G401.6 (cell line): ENCODE measurements around the gene ZNF627.
"Not testable (repeated sequence)": the region's sequence is repeated elsewhere in the genome, so short reads cannot be mapped to it uniquely, and the experiment has no call there.

ENCODE experiments used
- FAIRE-seq: peaks from 2 replicates; lab custom pipeline; 2012; peaks lifted over from hg19 to GRCh38; lab: Jason Lieb, UNC

The ZNF627 gene

DNA sequence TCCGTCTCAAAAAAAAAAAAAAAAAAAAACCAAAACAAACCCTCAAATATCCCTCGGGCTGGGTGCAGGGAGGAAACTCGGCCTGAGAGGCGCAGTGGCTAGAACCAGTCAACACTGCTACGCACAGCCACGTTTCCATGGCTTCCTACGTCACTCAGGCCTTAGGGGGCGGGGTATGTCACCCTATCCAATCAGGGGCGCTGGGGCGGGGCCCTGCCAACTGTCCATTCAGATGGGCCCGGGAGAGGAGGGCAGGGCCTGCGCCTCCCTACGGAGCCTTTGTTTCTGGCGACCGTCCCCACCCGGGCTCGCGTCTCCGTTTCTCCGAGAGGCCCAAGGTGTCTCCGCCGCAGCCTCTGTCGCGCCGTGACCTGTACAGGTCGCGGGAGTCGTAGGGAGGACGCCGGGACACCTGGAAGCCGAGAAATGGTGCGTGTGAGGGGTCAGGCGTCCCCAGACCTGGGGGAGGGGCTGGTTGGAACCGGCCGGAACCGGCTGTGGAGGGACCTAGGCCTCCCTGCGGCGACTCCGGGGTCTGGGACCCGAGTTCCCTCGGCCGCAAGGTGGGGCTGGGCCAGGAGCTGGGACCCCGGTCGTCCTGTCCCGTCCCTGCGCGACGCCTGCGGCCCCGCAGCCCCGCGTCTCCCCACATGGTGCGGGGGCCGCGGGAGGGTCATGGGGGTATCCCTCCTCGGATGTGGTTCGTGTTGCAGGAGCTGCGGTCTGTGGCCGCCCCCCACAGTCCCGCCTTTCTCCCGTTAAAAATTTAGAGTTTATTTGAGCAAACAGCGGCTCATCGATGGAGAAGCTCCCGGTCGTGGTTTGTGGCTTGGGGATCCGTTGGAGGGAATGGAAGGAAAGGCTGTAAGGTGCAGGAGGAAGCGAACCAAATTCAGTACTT lies at the start of gene ZNF627:
Gene ZNF627 (plus strand): TSS at position 282 of the 901 bp plus-strand sequence. CDS start 145 bp downstream, at position 427.
- peak; percentile 96 for FAIRE-seq

DNA sequence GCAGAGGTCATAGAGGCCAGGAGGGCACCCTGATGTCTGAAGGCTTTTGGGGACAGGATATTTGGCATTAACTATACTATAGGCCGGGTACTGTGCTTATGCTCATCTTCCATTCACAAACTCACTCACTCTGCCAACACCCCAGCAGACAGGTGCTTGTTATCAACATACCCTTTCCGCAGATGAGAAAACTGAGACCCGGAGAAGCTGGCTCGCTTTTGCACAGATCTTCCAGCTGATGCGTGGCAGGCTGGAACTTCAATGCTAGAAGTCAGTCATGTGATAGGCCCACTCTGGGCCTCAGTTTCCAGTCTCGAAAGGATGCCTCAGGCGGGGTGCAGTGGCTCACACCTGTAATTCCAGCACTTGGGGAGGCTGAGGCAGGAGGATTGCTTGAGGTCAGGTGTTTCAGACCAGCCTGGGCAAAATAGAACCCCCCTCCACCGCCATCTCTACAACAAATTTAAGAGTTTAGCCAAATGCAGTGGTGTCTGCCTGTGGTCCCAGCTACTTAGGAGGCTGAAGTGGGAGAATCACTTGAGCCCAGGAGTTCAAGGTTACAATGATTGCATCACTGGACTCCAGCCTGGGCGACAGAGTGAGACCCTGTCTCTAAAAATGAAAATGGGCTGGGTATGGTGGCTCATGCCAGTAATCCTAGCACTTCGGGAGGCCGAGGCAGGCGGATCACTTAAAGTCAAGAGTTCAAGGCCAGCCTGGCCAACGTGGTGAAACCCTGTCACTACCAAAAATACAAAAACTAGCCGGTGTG lies 49.2 kb upstream of the ZNF627 start:
- FAIRE-seq, result no peak

DNA sequence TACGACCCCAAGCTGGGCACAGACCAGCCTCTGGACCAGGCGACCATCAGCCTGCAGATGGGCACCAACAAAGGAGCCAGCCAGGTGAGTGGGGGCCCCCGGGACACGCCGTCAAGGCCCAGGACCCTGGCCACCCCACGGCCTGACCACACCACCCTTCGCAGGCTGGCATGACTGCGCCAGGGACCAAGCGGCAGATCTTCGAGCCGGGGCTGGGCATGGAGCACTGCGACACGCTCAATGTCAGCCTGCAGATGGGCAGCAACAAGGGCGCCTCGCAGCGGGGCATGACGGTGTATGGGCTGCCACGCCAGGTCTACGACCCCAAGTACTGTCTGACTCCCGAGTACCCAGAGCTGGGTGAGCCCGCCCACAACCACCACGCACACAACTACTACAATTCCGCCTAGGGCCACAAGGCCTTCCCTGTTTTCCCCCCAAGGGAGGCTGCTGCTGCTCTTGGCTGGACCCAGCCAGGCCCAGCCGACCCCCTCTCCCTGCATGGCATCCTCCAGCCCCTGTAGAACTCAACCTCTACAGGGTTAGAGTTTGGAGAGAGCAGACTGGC lies 47.8 kb upstream of the ZNF627 start:
- FAIRE-seq, result no peak

DNA sequence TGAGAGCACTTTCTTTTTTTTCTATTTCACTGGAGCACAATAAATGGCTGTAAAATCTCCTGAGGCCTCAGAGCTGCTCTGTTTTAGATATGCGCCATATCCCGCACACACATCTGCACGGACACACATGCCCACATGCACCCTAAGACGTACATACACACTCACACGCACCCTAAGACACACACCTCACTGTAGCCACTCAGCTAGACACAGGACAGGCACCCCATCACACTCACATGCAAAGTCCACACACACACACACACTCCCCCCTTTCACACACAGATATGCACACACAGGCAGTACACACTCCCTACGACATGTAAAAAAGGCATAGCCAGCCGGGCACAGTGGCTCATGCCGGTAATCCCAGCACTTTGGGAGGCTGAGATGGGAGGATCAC lies 47.0 kb upstream of the ZNF627 start:
- FAIRE-seq, result no peak

DNA sequence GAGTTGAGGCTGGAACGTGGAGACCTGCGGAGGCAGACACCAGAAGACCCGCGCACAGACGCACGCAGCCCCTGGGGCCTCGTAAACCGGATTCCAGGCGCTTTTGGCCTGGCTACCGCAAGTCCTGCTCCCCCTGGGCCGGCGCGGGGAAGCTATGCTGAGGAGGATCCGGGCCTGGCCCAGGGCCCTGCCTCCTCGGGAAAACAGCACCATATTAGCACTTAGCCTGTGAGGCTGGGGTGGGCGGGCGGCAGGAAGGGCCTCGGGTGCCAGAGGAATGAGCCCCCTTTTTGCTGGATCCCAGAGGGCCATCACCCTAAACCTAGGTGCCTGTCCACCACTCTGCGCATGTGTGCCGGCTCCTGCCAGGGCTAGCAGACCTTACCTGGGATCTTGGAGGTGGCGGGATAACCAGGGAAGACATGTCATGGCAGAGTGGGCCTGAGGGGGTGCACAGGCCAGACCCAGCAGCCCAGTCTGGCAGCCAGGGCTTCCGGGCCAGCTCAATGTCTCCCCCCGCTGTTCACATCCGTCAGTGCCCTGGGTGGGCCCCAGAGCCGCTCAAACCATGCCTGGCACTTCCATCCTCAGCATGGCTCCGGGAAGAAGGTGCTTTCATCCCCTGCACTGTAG lies 45.6 kb upstream of the ZNF627 start:
- no peak for FAIRE-seq

DNA sequence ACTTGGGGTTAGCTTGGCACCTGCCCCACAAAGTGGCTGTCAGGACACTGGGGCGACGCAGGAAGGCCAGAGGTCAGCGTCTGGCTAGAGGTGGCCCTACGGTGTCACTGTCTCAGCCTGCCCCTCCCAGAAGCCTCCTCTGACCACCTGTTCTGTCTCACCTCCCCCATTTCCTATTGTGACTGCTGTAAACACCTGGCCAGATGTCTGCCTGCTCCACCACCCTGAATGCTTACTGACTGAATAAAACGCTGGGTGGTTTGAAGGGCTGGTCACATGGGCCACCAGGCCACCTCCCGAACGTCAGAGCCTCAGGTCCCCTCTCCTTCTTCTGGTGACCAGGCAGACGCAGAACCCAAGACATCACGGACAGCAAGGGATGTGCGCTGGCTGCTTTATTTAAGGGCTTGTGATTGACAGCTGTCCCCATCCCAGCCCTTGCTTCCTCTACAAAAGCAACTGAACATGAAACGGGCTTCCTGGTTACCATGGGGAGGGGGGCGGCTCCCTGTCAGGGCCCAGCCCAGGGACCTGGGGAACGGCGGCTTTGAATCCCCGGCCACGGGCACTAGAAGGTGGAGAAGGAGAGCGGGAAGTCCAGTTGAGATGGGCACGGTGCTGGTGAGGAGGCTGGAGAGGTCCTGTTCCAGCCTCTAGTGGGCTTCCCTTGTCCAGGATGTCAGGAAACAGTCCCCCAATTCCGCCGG lies 44.5 kb upstream of the ZNF627 start:
- no peak for FAIRE-seq

DNA sequence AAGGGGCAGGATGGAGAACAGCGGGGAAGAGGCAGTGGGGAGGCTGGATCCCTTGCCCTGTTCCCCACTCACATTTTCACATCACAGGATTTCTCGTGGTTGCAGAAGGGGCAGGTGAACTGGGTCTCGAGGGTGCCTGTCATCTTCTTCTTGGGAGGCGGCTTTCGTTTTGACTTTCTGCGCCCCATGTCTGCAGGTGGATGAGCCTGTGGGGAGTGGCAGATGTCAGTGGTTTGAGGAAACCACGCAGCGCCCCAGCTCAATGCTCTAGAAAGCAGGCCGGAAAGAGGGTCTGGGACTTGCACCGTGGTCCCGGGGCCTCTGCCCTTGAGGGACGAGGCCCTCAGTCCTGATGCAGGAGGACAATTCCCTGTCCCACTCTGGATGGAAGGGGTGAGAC lies 43.1 kb upstream of the ZNF627 start:
- no peak for FAIRE-seq

DNA sequence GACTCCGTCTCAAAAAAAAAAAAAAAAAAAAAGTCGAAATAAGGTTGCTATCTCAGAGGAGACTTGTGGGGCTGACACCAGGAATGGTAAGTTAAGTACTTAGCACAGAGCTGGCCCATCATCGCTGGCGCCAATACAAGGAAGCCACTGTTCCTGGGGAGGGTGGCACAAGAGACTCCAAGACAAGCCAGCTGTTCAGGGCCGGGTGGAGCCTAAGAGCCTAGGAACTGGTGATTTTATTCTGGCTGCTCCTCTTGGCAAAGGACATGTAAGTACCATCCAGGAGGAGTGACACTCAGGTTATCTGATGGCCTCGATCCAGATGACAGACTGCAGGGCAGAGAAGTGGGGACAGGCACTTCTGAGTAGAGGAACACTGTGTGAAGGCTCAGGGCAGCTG lies 42.0 kb upstream of the ZNF627 start:
- no peak for FAIRE-seq

DNA sequence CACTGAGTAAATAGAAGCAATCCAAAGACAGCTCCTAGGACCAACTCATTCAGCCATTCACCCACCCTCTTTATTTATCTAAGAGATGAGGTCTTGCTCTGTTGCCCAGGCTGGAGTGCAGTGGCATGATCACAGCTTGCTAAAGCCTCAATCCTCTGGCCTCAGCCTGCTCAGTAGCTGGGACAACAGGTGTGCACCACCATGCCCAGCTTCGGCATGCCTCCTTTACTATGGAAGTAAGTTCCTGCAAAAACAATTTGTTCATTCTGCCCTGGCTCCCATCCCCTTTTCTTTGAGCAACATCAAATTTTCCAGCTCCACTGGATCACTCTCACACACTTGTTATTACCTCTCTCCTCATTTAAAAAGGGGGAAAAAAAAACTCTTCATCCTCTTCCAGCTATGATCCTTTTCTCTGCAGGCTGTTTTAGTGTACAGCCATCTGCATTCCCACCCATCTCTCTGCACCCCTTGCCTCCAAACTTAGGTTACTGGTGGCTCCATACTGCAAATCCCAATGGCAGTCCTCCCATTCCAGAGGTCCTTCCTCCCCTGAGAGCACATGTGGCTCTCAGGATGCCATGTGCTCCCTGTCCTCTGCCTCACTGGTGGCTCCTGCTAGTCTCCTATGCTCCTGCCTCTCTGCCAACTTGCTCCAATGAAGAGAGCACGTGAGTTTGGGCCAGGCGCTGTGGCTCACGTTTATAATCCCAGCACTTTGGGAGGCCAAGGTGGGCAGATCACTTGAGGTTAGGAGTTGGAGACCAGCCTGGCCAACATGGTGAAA lies 40.5 kb upstream of the ZNF627 start:
- FAIRE-seq, result no peak

DNA sequence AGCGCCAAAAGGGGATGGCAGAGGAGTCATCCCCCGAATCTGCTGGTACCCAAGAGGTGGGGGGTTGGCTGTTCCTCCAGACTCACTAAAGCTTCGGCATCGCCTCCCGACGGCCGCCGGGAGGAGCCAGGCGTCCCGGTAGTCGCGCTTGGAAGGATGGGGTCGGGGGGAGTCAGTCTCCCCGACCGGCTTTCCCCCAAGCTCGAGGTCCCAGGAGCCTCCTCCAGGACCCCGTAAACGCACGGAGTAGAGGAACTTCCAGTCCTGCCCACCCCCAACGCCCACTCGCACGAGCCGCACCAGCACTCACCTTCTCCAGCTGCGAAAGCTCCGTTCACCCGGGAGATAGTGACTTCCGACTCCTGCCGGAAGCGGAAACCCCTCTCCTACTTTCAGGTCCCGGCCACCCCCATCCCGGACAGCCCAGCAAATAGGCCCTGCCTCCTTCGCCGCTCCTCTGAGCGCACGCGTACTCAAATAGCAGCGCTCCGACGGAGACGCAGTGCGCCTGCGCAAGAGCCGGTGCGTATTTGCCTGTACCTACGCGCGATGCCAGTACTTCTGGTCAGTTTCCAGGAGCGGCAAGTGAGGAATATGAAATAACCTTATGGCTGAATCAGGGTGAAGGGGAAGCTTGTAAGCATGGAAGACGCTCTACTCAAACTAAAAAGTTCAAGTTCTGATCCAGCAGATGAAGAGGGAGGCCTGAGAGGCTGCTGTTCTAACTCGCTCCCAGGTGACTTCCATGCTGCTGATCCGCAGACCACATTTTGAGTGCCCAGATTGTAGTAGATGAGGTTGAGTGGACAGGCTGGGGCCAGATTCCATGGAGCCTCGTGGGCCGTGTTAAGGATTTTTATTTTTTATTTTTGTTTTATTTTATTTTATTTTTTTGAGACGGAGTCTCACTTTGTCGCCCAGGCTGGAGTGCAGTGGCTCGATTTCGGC lies 38.1 kb upstream of the ZNF627 start, which contains the start of gene ELOF1:
Gene ELOF1 (minus strand): TSS at position 350 of the 948 bp plus-strand sequence. CDS start 4,883 bp downstream, outside the sequence.
- FAIRE-seq, result peak; percentile 94

DNA sequence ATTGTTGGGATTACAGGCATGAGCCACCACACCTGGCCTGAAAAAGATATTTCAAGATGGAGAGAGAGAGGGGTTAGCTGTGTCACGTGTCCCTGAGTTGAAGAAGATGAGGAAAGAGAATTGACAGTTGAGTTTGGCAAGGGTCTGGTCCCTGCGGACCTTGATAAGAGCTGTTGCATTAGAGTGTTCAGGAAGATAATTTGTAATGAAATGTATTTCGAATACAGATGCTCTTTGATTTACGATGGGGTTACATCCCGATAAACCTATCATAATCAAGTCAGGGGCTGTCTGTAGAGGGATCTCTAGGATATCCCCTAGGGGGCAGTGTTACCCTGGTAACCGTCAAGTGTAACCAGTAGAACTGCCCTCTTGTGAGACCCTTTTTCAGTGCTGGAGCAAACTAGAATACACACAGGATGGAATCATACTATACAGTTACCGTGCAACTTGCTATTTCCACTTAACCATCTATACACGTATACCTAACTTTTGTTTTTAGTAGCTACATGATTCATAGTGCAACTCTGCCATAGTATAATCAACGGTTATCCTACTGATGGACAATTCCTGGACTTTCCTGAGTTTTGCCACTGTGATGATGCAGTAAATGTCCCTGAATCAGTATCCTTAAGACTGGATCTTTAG lies 36.8 kb upstream of the ZNF627 start:
- peak; percentile 25 for FAIRE-seq

DNA sequence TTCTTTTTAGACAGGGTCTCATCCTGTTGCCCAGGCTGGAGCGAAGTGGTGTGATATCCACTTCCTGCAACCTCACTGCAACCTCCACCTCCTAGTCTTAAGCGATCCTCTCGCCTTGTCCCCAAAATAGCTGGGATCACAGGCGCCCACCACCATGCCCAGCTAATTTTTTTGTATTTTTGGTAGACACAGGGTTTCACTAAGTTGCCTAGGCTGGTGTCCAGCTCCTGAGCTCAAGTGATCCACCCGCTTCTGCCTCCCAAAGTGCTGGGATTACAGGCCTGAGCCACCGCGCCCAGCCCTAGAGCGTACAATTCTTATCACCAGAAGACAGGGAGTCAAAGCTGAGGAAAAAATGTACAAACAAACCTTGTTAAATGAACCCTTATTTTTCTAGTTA lies 33.8 kb upstream of the ZNF627 start:
- FAIRE-seq, result no peak

DNA sequence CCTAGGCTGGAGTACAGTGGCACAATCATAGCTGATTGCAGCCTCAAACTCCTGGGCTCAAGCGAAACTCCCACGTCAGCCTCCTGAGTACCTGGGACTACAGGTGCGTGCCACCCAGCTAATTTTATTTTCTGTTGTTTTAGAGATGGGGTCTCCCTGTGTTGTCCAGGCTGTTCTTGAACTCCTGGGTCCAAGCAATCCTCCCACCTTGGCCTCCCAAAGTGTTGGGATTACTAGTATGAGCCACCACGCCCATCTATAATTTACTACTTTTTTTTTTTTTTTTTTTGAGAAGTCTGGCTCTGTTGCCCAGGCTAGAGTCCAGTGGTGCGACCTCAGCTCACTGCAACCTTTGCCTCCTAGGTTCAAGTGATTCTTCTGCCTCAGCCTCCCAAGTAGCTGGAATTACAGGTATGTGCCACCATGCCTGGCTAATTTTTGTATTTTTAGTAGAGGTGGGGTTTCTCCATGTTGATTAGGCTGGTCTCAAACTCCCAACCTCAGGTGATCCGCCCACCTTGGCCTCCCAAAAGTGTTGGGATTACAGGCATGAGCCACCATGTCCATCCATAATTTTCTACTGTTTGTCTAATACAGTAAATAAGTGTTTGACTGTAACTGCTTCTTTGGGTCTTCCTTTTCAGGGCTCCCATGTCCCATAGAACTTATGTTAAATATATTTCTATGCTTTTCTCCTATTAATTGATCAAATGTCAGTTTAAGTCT lies 33.0 kb upstream of the ZNF627 start:
- FAIRE-seq, result not testable (repeated sequence)

DNA sequence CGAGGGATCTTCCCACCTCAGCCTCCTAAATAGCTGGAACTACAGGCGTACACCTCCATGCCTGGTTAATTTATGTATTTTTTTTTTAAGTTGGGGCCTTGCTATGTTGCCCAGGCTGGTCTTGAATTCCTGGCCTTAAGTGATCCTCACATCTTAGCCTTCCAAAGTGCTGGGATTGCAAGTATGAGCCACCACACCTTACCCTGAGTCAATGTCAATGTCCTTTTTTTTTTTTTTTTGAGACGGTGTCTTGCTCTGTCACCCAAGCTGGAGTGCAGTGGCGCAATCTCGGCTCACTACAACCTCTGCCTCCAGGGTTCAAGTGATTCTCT lies 31.7 kb upstream of the ZNF627 start:
- not testable (repeated sequence) for FAIRE-seq

DNA sequence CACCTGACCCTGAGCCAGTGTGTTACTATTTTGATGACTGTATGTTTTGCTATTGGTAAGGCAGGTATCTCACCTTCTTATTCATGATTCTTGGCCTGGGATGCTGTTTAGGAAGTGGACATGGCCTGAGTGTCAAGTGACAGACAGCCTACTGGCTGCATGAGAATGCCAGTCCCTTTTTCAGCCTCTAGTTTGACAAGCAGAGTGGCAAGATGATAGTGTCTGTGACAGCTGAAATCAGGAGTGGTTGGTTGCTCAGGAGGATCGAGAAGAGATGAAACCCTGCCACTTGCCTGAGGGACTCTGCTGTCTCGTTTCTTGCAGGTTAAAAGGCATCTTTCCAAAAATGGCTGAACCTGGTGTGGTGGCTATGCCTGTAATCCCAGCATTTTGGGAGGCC lies 31.1 kb upstream of the ZNF627 start:
- no peak for FAIRE-seq

DNA sequence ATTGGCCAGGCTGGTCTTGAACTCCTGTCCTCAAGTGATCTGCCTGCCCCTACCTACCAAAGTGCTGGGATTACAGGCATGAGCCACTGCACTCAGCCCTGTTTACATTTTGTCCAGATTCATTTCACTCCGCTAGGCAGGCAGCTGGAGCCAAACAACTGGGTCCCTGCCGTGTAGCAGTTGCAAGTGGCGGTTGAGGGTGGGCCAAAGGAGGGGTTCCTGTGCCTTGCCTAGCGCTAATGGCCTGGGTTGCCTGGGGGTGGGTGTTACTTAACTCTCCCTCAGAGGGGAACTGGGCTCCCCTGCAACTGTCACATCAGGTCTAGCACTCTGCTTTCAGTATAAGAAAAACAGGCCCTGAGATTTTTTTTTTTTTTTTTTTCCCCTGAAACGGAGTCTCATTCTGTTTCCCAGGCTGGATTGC lies 27.2 kb upstream of the ZNF627 start:
- FAIRE-seq, result no peak

DNA sequence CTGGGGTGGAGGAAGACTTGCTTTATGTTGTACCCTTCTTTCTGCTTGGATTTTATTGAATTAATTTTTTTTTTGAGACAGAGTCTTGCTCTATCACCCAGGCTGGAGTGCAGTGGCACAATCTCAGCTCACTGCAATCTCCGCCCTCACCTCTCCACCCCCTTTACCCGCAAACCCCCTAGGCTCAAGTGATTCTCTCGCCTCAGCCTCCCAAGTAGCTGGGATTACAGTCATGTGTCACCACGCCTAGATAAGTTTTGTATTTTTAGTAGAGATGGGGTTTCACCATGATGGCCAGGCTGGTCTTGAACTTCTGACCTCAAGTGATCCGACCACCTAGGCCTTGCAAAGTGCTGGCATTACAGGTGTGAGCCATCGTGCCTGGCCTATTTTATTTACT lies 23.9 kb upstream of the ZNF627 start:
- FAIRE-seq, result not testable (repeated sequence)

DNA sequence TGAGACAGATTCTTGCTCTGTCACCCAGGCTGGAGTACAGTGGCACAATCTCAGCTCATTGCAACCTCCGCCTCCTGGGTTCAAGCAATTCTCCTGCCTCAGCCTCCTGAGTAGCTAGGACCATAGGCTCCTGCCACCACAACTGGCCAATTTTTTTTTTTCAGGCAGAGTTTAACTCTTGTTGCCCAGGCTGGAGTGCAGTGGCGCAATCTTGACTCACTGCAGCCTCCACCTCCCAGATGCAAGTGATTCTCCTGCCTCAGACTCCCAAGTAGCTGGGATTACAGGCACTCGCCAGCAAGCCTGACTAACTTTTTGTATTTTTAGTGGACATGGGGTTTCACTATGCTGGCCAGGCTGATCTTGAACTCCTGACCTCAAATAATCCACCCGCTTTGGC lies 23.5 kb upstream of the ZNF627 start:
- not testable (repeated sequence) for FAIRE-seq

DNA sequence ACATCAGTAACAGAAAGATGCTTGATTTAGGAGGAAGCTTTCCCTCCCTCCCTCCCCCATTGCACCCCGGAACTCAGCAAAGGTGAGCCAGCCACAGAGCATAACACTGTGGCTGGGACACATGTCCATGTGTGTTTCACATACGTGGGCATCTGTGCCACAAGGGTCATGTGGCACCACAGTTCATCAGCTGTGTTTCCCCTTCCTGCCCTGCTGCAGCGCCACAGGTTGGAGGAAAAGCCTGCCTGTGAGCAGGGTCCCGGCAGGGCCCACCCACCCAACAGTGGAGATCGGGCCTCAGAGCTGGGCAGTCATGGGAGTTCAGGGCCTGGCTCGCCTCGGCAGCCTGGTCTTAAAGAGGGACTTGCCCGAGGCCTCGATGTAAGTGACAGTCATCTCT lies 22.6 kb upstream of the ZNF627 start:
- no peak for FAIRE-seq
